ENCODE data around the gene ZBED1.

ZBED1 gene

GRCh38 chrX:2504706-2505332 is 4.0 kb upstream of the ZBED1 start:
- H3K27ac ChIP-seq = no peak overlapping the region
- no peak for TF ChIP-seq CTCF (conservative IDR thresholded peaks at IDR 0.05)

GRCh38 chrX:2503591-2504500 is 3.1 kb upstream of the ZBED1 start:
- H3K27ac ChIP-seq = no peak overlapping the region
- no peak for TF ChIP-seq CTCF (conservative IDR thresholded peaks at IDR 0.05)

- TF ChIP-seq CTCF (conservative IDR thresholded peaks at IDR 0.05) = no peak
- no peak overlapping the region for H3K27ac ChIP-seq
Measured at GRCh38 chrX:2502668-2503519, 2.1 kb upstream of the ZBED1 start.

GRCh38 chrX:2502120-2502667 is 1.4 kb upstream of the ZBED1 start:
- H3K27ac ChIP-seq = no peak overlapping the region
- no peak for TF ChIP-seq CTCF (conservative IDR thresholded peaks at IDR 0.05)

GRCh38 chrX:2501559-2502102 is 855 bp upstream of the ZBED1 start:
- TF ChIP-seq CTCF (conservative IDR thresholded peaks at IDR 0.05) = no peak
- no peak overlapping the region for H3K27ac ChIP-seq

- peak; percentile 45 for TF ChIP-seq CTCF (conservative IDR thresholded peaks at IDR 0.05)
- peak overlapping the region; percentile 83 for H3K27ac ChIP-seq
Measured at GRCh38 chrX:2500091-2500802, 529 bp downstream of the ZBED1 start.

Measured in VCaP (cell line).